Measurements from ENCODE around the gene SERINC2. TPM values are rescaled to one million over a fixed set of nuclear protein-coding genes. Genes with fewer than 3 reads are reported as not detected.
"Not testable (repeated sequence)": the region's sequence is repeated elsewhere in the genome, so short reads cannot be mapped to it uniquely, and the experiment has no call there.

The SERINC2 gene
- total RNA-seq, 1 experiment from 2014 or later: 140 TPM

- no TSS peak for BruUV-seq (replicated peaks)
- Mint-ChIP-seq H3K4me3 (ENCODE audit: unreplicated experiment) (no peak overlapping the region), H3K27ac (ENCODE audit: low read depth, unreplicated experiment) (no peak overlapping the region), H3K9me3 (ENCODE audit: unreplicated experiment) (peaks cover 16% of the 10 kb centered on the region), H3K27me3 (ENCODE audit: insufficient read depth, unreplicated experiment) (no peaks in the 10 kb centered on the region), H3K4me1 (ENCODE audit: insufficient read depth, unreplicated experiment) (peaks cover 15% of the 10 kb centered on the region), H3K36me3 (ENCODE audit: insufficient read depth, unreplicated experiment) (peaks cover 7% of the 10 kb centered on the region)
- no peak for TF ChIP-seq CTCF (IDR thresholded peaks at IDR 0.05; ENCODE audit: unreplicated experiment)
- intact Hi-C loops (cut with micrococcal nuclease): no loop called here
- ChIA-PET CTCF (interaction anchor here (0.6 to 1.9 kb wide), 5 partner anchors 14 to 498 kb away, joined by 3 to 5 read pairs (median 3); no protein-coding TSS in a partner anchor), POLR2A (interaction anchor here (1.0 kb wide), 1 partner anchor 15 kb away, joined by 3 read pairs; no protein-coding TSS in a partner anchor)
- DNase-seq (ENCODE audit: unreplicated experiment): no peak
Measured at GRCh38 chr1:31467005-31467674, 54.1 kb downstream of the SERINC2 start.

- ChIA-PET CTCF (no interaction called here), POLR2A (interaction anchor here (0.6 to 2.5 kb wide), 5 partner anchors 12 to 107 kb away, joined by 3 to 8 read pairs (median 3); no protein-coding TSS in a partner anchor)
- TF ChIP-seq CTCF (IDR thresholded peaks at IDR 0.05; ENCODE audit: unreplicated experiment): no peak
- Mint-ChIP-seq H3K27ac (ENCODE audit: low read depth, unreplicated experiment) (no peak overlapping the region), H3K36me3 (ENCODE audit: insufficient read depth, unreplicated experiment) (peaks cover 7% of the 10 kb centered on the region), H3K27me3 (ENCODE audit: insufficient read depth, unreplicated experiment) (no peaks in the 10 kb centered on the region), H3K4me3 (ENCODE audit: unreplicated experiment) (no peak overlapping the region), H3K4me1 (ENCODE audit: insufficient read depth, unreplicated experiment) (peaks cover 18% of the 10 kb centered on the region), H3K9me3 (ENCODE audit: unreplicated experiment) (peaks cover 16% of the 10 kb centered on the region)
- BruUV-seq (replicated peaks): no TSS peak
- DNase-seq (ENCODE audit: unreplicated experiment): no peak
- intact Hi-C loops (cut with micrococcal nuclease): no loop called here
Measured at GRCh38 chr1:31470794-31471315, 57.8 kb downstream of the SERINC2 start.

GRCh38 chr1:31471452-31472313 is 58.7 kb downstream of the SERINC2 start:
- Mint-ChIP-seq H3K4me1 (ENCODE audit: insufficient read depth, unreplicated experiment) (peaks cover 17% of the 10 kb centered on the region), H3K9me3 (ENCODE audit: unreplicated experiment) (peaks cover 13% of the 10 kb centered on the region), H3K27ac (ENCODE audit: low read depth, unreplicated experiment) (peak overlapping the region; percentile 46)
- ChIA-PET POLR2A (interaction anchor here (0.6 to 2.5 kb wide), 4 partner anchors 11 to 107 kb away, joined by 3 to 8 read pairs (median 4); no protein-coding TSS in a partner anchor), CTCF (interaction anchor here (0.6 kb wide), 1 partner anchor 63 kb away, joined by 5 read pairs; no protein-coding TSS in a partner anchor)
- H3K4me3 Mint-ChIP-seq (ENCODE audit: unreplicated experiment); intact Hi-C loops (cut with micrococcal nuclease); H3K36me3 Mint-ChIP-seq (ENCODE audit: insufficient read depth, unreplicated experiment); DNase-seq (ENCODE audit: unreplicated experiment); BruUV-seq (replicated peaks); H3K27me3 Mint-ChIP-seq (ENCODE audit: insufficient read depth, unreplicated experiment): not testable (repeated sequence)

GRCh38 chr1:31472314-31472651 is 59.3 kb downstream of the SERINC2 start:
- H3K4me3 Mint-ChIP-seq (ENCODE audit: unreplicated experiment); BruUV-seq (replicated peaks); DNase-seq (ENCODE audit: unreplicated experiment); H3K36me3 Mint-ChIP-seq (ENCODE audit: insufficient read depth, unreplicated experiment); intact Hi-C loops (cut with micrococcal nuclease); H3K9me3 Mint-ChIP-seq (ENCODE audit: unreplicated experiment); H3K27me3 Mint-ChIP-seq (ENCODE audit: insufficient read depth, unreplicated experiment): not testable (repeated sequence)
- H3K27ac Mint-ChIP-seq (ENCODE audit: low read depth, unreplicated experiment): peak overlapping the region; percentile 46
- POLR2A ChIA-PET: interaction anchor here (0.6 to 2.5 kb wide), 3 partner anchors 10 to 500 kb away, joined by 3 to 8 read pairs (median 3); no protein-coding TSS in a partner anchor
- H3K4me1 Mint-ChIP-seq (ENCODE audit: insufficient read depth, unreplicated experiment): peaks cover 16% of the 10 kb centered on the region
- CTCF ChIA-PET: interaction anchor here (0.6 to 1.4 kb wide), 2 partner anchors 63 to 77 kb away, joined by 4 to 5 read pairs; no protein-coding TSS in a partner anchor

- H3K36me3 Mint-ChIP-seq (ENCODE audit: insufficient read depth, unreplicated experiment); H3K27me3 Mint-ChIP-seq (ENCODE audit: insufficient read depth, unreplicated experiment); H3K4me3 Mint-ChIP-seq (ENCODE audit: unreplicated experiment); intact Hi-C loops (cut with micrococcal nuclease); H3K9me3 Mint-ChIP-seq (ENCODE audit: unreplicated experiment); BruUV-seq (replicated peaks); DNase-seq (ENCODE audit: unreplicated experiment): not testable (repeated sequence)
- CTCF ChIA-PET: interaction anchor here (1.4 kb wide), 1 partner anchor 76 kb away, joined by 4 read pairs; no protein-coding TSS in a partner anchor
- POLR2A ChIA-PET: interaction anchor here (0.6 to 2.5 kb wide), 2 partner anchors 10 to 500 kb away, joined by 3 to 8 read pairs; no protein-coding TSS in a partner anchor
- Mint-ChIP-seq H3K4me1 (ENCODE audit: insufficient read depth, unreplicated experiment) (peaks cover 18% of the 10 kb centered on the region), H3K27ac (ENCODE audit: low read depth, unreplicated experiment) (peak overlapping the region; percentile 46)
Measured at GRCh38 chr1:31472673-31473072, 59.7 kb downstream of the SERINC2 start.

- H3K9me3 Mint-ChIP-seq (ENCODE audit: unreplicated experiment); DNase-seq (ENCODE audit: unreplicated experiment); intact Hi-C loops (cut with micrococcal nuclease); BruUV-seq (replicated peaks); H3K27me3 Mint-ChIP-seq (ENCODE audit: insufficient read depth, unreplicated experiment); H3K36me3 Mint-ChIP-seq (ENCODE audit: insufficient read depth, unreplicated experiment); H3K4me3 Mint-ChIP-seq (ENCODE audit: unreplicated experiment); H3K27ac Mint-ChIP-seq (ENCODE audit: low read depth, unreplicated experiment): not testable (repeated sequence)
- ChIA-PET CTCF (interaction anchor here (0.7 to 1.4 kb wide), 2 partner anchors 76 to 80 kb away, joined by 3 to 4 read pairs; no protein-coding TSS in a partner anchor), POLR2A (interaction anchor here (2.5 kb wide), 1 partner anchor 9 kb away, joined by 8 read pairs; no protein-coding TSS in a partner anchor)
- H3K4me1 Mint-ChIP-seq (ENCODE audit: insufficient read depth, unreplicated experiment): peaks cover 18% of the 10 kb centered on the region
Measured at GRCh38 chr1:31473508-31473907, 60.5 kb downstream of the SERINC2 start.

GRCh38 chr1:31474567-31474966 is 61.6 kb downstream of the SERINC2 start:
- H3K4me3 Mint-ChIP-seq (ENCODE audit: unreplicated experiment); H3K36me3 Mint-ChIP-seq (ENCODE audit: insufficient read depth, unreplicated experiment): not testable (repeated sequence)
- H3K4me1 Mint-ChIP-seq (ENCODE audit: insufficient read depth, unreplicated experiment): peaks cover 18% of the 10 kb centered on the region

More at GRCh38 chr1:31474567-31474966, 61.6 kb downstream of the SERINC2 start:
- intact Hi-C loops (cut with micrococcal nuclease); CTCF ChIA-PET; H3K9me3 Mint-ChIP-seq (ENCODE audit: unreplicated experiment); H3K27me3 Mint-ChIP-seq (ENCODE audit: insufficient read depth, unreplicated experiment); H3K27ac Mint-ChIP-seq (ENCODE audit: low read depth, unreplicated experiment); DNase-seq (ENCODE audit: unreplicated experiment); POLR2A ChIA-PET; BruUV-seq (replicated peaks): not testable (repeated sequence)
